Fibroblast of lung (primary cell): ENCODE results near the gene NAP1L1. TPM values are rescaled to one million over a fixed set of nuclear protein-coding genes. Genes with fewer than 3 reads are reported as not detected.
A peak's percentile ranks its signal among the peaks of the same experiment; 100 is the strongest.

ENCODE experiments used
- DNase-seq, 2 donors: peaks; one replicate each; pipeline versions ENCODE4 v3.0.0 to v3.0.0-alpha.2; 2010; ENCODE audit warnings: low read depth in 2 of 2
- H2AFZ ChIP-seq: 2 replicates; pipeline ENCODE4 v1.5.1; 2012; ENCODE audit warnings: low read length, control low read depth, inconsistent platforms
- H3K27ac ChIP-seq: 2 replicates; pipeline ENCODE4 v1.5.1; 2011; ENCODE audit warnings: low read length, control low read depth; ENCODE audit not compliant: insufficient read depth
- H3K27me3 ChIP-seq: 2 replicates; pipeline ENCODE4 v1.5.1; 2011; ENCODE audit warnings: mild to moderate bottlenecking, low read length; ENCODE audit not compliant: control insufficient read depth, insufficient read depth
- H3K36me3 ChIP-seq: 2 replicates; pipeline ENCODE4 v1.5.1; 2011; ENCODE audit warnings: low read length; ENCODE audit not compliant: control insufficient read depth, insufficient read depth
- H3K4me1 ChIP-seq: 2 replicates; pipeline ENCODE4 v1.5.1; 2011; ENCODE audit warnings: low read length; ENCODE audit not compliant: control insufficient read depth, insufficient read depth; ENCODE audit errors: extremely low read depth
- H3K4me2 ChIP-seq: 2 replicates; pipeline ENCODE4 v1.5.1; 2011; ENCODE audit warnings: low read length, control low read depth; ENCODE audit not compliant: insufficient read depth; ENCODE audit errors: extremely low read depth
- H3K4me3 ChIP-seq, 4 experiments: fragments of 200-600 bp in 1 of 4; sonication (generic) in 1 of 4; replicated peaks in 1 of 4; 2 replicates each; pipeline ENCODE4 v1.5.1; 2011 to 2016; ENCODE audit warnings: low read length in 4 of 4, low read depth in 3 of 4, mild to moderate bottlenecking in 3 of 4, control low read depth in 2 of 4, inconsistent platforms in 1 of 4, mixed read lengths in 1 of 4; ENCODE audit not compliant: insufficient read depth in 1 of 4; ENCODE audit errors: control extremely low read depth in 1 of 4
- H3K79me2 ChIP-seq: 2 replicates; pipeline ENCODE4 v1.5.1; 2012; ENCODE audit warnings: mild to moderate bottlenecking, low read length, inconsistent platforms; ENCODE audit not compliant: control insufficient read depth, insufficient read depth
- H3K9ac ChIP-seq: 2 replicates; pipeline ENCODE4 v1.5.1; 2011; ENCODE audit warnings: mild to moderate bottlenecking, low read length, control low read depth; ENCODE audit not compliant: insufficient read depth
- H3K9me3 ChIP-seq: 2 replicates; pipeline ENCODE4 v1.5.1; 2012; ENCODE audit warnings: low read depth, low read length; ENCODE audit not compliant: control insufficient read depth, insufficient read depth
- H4K20me1 ChIP-seq: 2 replicates; pipeline ENCODE4 v1.5.1; 2011; ENCODE audit warnings: low read length; ENCODE audit not compliant: control insufficient read depth, insufficient read depth; ENCODE audit errors: extremely low read depth
- EZH2 ChIP-seq: IDR thresholded peaks from 2 replicates; pipeline ENCODE4 v1.5.1; 2012; ENCODE audit warnings: low read length, control low read depth, mild to moderate bottlenecking; ENCODE audit errors: missing control alignments
- polyA plus RNA-seq, 2 donors: library from polyadenylated mRNA; depleted of rRNA in 1 of 2; stranded (reverse) in 1 of 2; unstranded in 1 of 2; fragments of >200 nt; gene quantifications; 2 replicates each; pipeline ENCODE4 v1.2.1, GENCODE V29; 2011 to 2012; ENCODE audit warnings: missing spikeins in 1 of 2
- total RNA-seq: library from RNA; depleted of rRNA; stranded (reverse); fragments of >200 nt; gene quantifications from 2 replicates; pipeline ENCODE4 v1.2.1, GENCODE V29; 2014
- TF ChIP-seq, protein P1 (sequence below), 2 donors: IDR thresholded peaks in 1 of 2; conservative IDR thresholded peaks in 1 of 2; 1 replicate in 1 of 2; 2 replicates in 1 of 2; pipeline ENCODE4 v1.5.1; 2011 to 2012; ENCODE audit warnings: low read length in 2 of 2, control low read depth in 1 of 2, inconsistent platforms in 1 of 2, low read depth in 1 of 2, mild to moderate bottlenecking in 1 of 2

The NAP1L1 gene
- total and polyA plus RNA-seq, 2 donors (not counting 1 experiment from before 2014, with no cell fraction given): 275 to 695 TPM

DNA sequence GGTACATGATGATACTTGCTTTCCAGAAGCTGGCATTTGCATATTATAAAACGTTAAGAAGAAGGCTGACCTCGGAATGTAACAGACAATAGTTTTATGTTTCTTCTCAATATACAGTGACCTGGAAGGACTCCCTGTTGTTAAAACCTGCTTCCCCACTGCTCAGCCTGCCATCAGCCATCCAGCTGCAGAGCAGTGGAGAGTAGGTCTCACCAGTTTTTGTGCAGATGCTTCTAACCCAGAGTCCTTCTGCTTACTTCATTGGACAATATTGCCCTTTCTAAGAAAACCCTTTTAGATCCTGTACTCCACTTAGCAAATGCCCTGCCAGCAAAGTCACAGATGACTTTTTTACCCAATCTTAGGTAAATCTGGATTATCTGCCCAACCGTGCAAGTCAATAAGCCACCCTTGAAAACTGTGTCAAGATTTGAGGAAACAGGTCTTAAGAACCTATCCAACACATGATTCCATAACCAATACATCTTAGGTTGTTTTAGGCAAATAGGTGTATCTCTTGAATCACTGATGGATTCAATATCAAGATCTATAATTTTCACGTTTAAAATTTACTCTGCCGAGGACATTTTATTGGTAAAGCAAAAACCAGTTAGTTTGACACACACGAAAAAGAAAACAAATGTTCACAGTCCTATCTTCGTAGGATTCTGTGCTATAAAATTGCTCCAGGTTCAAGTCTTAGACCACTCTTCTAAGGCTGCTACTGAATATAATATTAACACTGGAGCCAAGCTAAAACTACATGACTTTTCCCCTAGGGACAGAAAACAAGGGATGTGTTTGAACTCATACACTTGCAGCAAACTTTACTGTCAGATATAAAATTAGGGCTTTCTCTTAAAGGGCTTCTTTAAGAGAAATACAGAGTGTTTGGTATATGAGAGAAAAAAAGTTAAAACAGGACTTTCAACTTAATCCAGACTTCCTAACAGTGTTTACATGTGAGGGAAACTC lies 58.6 kb downstream of the NAP1L1 start:
- Histone ChIP-seq H3K4me3 (peak overlapping the region in 2 of 4 experiments; percentile 94 to 95), H3K27ac (peak overlapping the region; percentile 97), H3K9me3 (no peaks in the 10 kb centered on the region), H3K9ac (no peak overlapping the region), H3K36me3 (peaks cover 8% of the 10 kb centered on the region), H3K4me1 (peaks cover 8% of the 10 kb centered on the region), H2AFZ (no peak overlapping the region), H3K4me2 (no peak overlapping the region), H4K20me1 (no peaks in the 10 kb centered on the region), H3K27me3 (no peaks in the 10 kb centered on the region), H3K79me2 (peaks cover 43% of the 10 kb centered on the region)
- TF ChIP-seq EZH2: no peak
- TF ChIP-seq, protein P1, sequence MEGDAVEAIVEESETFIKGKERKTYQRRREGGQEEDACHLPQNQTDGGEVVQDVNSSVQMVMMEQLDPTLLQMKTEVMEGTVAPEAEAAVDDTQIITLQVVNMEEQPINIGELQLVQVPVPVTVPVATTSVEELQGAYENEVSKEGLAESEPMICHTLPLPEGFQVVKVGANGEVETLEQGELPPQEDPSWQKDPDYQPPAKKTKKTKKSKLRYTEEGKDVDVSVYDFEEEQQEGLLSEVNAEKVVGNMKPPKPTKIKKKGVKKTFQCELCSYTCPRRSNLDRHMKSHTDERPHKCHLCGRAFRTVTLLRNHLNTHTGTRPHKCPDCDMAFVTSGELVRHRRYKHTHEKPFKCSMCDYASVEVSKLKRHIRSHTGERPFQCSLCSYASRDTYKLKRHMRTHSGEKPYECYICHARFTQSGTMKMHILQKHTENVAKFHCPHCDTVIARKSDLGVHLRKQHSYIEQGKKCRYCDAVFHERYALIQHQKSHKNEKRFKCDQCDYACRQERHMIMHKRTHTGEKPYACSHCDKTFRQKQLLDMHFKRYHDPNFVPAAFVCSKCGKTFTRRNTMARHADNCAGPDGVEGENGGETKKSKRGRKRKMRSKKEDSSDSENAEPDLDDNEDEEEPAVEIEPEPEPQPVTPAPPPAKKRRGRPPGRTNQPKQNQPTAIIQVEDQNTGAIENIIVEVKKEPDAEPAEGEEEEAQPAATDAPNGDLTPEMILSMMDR (conservative IDR thresholded peaks at IDR 0.05 in 1 of 2, IDR thresholded peaks at IDR 0.05 in 1 of 2; ENCODE audit: low read depth in 1 of 2, low read length in 2 of 2): no peak
- DNase-seq: peak; percentile 57 to 89

DNA sequence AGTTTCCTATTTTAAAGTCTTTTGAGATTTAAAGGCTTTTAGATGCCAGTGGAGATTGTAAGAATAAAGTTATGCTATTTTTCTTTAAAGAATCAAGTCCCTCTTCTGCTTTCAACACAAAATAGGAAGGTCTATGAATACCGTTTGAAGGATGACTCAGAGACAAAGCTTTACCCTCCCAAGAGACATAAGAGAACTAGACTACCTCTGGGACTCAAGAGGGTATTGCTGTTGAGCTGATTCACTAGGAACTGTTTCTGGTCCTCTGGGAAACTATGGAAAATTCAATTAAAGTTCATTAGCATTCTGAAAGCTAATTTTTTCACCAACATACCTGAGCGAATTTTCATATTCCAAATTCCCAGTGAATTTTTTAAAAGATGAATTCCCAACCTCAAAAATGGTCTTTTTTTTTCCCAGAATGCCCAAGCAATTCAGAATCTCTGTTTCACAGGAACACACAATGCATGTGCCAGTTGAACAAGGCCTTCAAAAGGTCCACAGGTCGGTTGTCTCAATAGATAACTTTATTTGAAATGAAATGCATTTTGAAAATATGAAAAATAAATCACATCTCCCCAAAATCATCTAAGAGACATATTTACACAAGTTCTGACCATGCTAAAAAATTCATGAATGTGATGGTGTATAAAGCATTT lies 59.4 kb downstream of the NAP1L1 start:
- Histone ChIP-seq H3K9me3 (no peaks in the 10 kb centered on the region), H4K20me1 (no peaks in the 10 kb centered on the region), H3K9ac (no peak overlapping the region), H2AFZ (no peak overlapping the region), H3K79me2 (peaks cover 35% of the 10 kb centered on the region), H3K27me3 (no peaks in the 10 kb centered on the region), H3K27ac (peak overlapping the region; percentile 97), H3K4me1 (peaks cover 12% of the 10 kb centered on the region), H3K36me3 (peaks cover 8% of the 10 kb centered on the region), H3K4me2 (no peak overlapping the region), H3K4me3 (no peak overlapping the region)
- peak; percentile 87 to 94 for DNase-seq
- TF ChIP-seq, protein P1 (conservative IDR thresholded peaks at IDR 0.05 in 1 of 2, IDR thresholded peaks at IDR 0.05 in 1 of 2; ENCODE audit: low read depth in 1 of 2, low read length in 2 of 2): no peak
- no peak for TF ChIP-seq EZH2

DNA sequence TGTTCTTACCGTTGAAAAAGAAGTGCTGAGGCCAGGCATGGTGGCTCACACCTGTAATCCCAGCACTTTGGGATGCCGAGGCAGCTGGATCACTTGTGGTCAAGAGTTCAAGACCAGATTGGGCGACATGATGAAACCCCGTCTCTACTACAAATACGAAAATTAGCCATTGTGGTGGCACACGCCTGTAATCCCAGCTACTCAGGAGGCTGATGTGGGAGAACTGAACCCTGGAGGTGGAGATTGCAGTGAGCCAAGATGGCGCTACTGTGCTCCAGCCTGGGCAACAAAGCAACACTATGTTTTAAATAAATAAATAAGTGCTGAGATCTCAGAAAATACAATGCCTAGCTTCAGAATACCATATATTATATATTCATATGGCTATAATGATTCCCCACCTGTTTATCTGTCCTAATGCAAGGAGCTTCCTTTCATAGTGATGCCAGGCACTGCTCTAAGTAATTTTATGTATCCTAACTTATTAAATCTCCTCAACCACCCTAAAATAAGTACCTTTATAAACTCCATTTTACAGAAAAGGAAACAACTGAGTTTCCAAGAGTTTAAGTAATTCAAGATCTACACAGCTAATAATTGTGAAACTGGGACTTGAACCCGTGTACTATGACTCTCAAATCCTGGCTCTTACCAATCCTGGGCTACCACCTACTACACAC lies 60.2 kb downstream of the NAP1L1 start:
- no peaks in the 10 kb centered on the region for H3K9me3 ChIP-seq
- no peak overlapping the region for H3K9ac ChIP-seq
- H3K27ac ChIP-seq: peak overlapping the region; percentile 26
- H3K27me3 ChIP-seq: no peaks in the 10 kb centered on the region
- peaks cover 14% of the 10 kb centered on the region for H3K4me1 ChIP-seq
- no peak overlapping the region for H2AFZ ChIP-seq
- TF ChIP-seq, protein P1 (conservative IDR thresholded peaks at IDR 0.05 in 1 of 2, IDR thresholded peaks at IDR 0.05 in 1 of 2; ENCODE audit: low read depth in 1 of 2, low read length in 2 of 2): no peak
- no peak for TF ChIP-seq EZH2
- H4K20me1 ChIP-seq: no peaks in the 10 kb centered on the region
- peak in 1 of 2 donors; percentile 15 for DNase-seq
- no peak overlapping the region for H3K4me3 ChIP-seq
- H3K79me2 ChIP-seq: peaks cover 26% of the 10 kb centered on the region
- peaks cover 7% of the 10 kb centered on the region for H3K36me3 ChIP-seq
- no peak overlapping the region for H3K4me2 ChIP-seq
